ENCODE data around the gene PLXDC1.

DNA sequence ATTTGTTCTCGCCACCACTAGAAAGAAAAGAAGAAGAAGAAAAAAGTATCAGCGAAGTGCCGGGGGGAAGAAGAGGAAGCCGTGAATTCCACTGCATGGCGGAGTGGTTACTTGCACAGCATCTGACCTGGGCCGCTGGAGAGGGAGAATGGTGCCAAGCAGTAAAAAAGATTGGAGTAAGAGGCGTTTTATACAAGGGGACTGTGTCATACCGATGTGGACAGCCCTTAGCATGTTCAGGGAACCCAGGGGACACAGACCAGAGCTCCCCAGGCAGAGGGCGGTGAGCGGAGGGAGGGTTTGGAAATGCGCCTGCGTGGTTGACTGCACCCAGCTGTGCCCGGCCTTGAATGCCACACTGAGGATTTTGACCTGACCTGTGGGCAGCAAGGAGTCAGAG lies 52.8 kb downstream of the PLXDC1 start:
- TF ChIP-seq, protein P1, sequence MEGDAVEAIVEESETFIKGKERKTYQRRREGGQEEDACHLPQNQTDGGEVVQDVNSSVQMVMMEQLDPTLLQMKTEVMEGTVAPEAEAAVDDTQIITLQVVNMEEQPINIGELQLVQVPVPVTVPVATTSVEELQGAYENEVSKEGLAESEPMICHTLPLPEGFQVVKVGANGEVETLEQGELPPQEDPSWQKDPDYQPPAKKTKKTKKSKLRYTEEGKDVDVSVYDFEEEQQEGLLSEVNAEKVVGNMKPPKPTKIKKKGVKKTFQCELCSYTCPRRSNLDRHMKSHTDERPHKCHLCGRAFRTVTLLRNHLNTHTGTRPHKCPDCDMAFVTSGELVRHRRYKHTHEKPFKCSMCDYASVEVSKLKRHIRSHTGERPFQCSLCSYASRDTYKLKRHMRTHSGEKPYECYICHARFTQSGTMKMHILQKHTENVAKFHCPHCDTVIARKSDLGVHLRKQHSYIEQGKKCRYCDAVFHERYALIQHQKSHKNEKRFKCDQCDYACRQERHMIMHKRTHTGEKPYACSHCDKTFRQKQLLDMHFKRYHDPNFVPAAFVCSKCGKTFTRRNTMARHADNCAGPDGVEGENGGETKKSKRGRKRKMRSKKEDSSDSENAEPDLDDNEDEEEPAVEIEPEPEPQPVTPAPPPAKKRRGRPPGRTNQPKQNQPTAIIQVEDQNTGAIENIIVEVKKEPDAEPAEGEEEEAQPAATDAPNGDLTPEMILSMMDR (IDR thresholded peaks at IDR 0.05; ENCODE audit: insufficient read depth, low read length), result no peak
- TF ChIP-seq POLR2AphosphoS5 (IDR thresholded peaks at IDR 0.05; ENCODE audit: low read depth) (no peak), GABPA (IDR thresholded peaks at IDR 0.05; ENCODE audit: low read depth) (no peak), SPI1 (IDR thresholded peaks at IDR 0.05; ENCODE audit: borderline replicate concordance, low read depth) (peak; percentile 68; the same call in 1 of the 2 replicates)
